Thyroid gland (tissue), 4 donors: Measurements from ENCODE around the gene ASPG. TPM values are rescaled to one million over a fixed set of nuclear protein-coding genes. Genes with fewer than 3 reads are reported as not detected.

Experiments
- DNase-seq, 2 donors: peaks; one replicate each; pipeline ENCODE4 v3.0.0-alpha.2; 2019
- H3K27ac ChIP-seq, 3 donors: fragments of 200-600 bp; sonication (generic); 1 replicate in 2 of 3; 2 replicates in 1 of 3; pipeline ENCODE4 v1.5.1; 2016 to 2019; ENCODE audit warnings: mild to moderate bottlenecking in 1 of 3, moderate library complexity in 1 of 3
- H3K27me3 ChIP-seq: fragments of 200-600 bp; sonication (generic); one replicate; pipeline ENCODE4 v1.5.1; 2019
- H3K36me3 ChIP-seq, 2 donors: fragments of 200-600 bp; sonication (generic); one replicate each; pipeline ENCODE4 v1.5.1; 2016 to 2019
- H3K4me1 ChIP-seq, 2 donors: fragments of 200-600 bp; sonication (generic); one replicate each; pipeline ENCODE4 v1.5.1; 2017 to 2019
- H3K4me3 ChIP-seq, 3 donors: fragments of 200-600 bp; sonication (generic); replicated peaks in 1 of 3; 1 replicate in 2 of 3; 2 replicates in 1 of 3; pipeline ENCODE4 v1.5.1; 2016; ENCODE audit warnings: mild to moderate bottlenecking in 1 of 3
- H3K9me3 ChIP-seq: fragments of 200-600 bp; sonication (generic); one replicate; pipeline ENCODE4 v1.5.1; 2017
- CTCF ChIP-seq, 6 experiments: fragments of 200-600 bp in 3 of 6; fragments of 450-650 bp in 3 of 6; sonication (generic) in 3 of 6; IDR thresholded peaks; one replicate each; pipeline ENCODE4 v1.5.1; 2016 to 2019; ENCODE audit warnings: antibody characterized with exemption in 6 of 6, mild to moderate bottlenecking in 2 of 6, inconsistent platforms in 1 of 6, moderate library complexity in 1 of 6
- POLR2A ChIP-seq, 2 donors: fragments of 450-650 bp; IDR thresholded peaks; one replicate each; pipeline ENCODE4 v1.6.1; 2017; ENCODE audit warnings: antibody characterized with exemption in 2 of 2, mild to moderate bottlenecking in 2 of 2, moderate library complexity in 1 of 2
- WGBS, 2 donors: methylation state at CpG; one replicate each; pipeline ENCODE4 v1.1.5; 2017; 5-methylcytosine and 5-hydroxymethylcytosine counted together
- intact Hi-C: fragments of 100-400 bp; cut with DNase I; formaldehyde crosslinking; loops from one replicate; pipeline ENCODE4 v1.15.1; 2023
- total RNA-seq, 4 donors: library from RNA; depleted of rRNA; stranded (reverse); fragments of >200 nt; gene quantifications; one replicate each; pipeline ENCODE4 v1.2.3, GENCODE V29; 2016

The ASPG gene
- total RNA-seq, 4 donors from 2014 or later, result 7.5 to 24.0 (median 15.2) TPM

DNA sequence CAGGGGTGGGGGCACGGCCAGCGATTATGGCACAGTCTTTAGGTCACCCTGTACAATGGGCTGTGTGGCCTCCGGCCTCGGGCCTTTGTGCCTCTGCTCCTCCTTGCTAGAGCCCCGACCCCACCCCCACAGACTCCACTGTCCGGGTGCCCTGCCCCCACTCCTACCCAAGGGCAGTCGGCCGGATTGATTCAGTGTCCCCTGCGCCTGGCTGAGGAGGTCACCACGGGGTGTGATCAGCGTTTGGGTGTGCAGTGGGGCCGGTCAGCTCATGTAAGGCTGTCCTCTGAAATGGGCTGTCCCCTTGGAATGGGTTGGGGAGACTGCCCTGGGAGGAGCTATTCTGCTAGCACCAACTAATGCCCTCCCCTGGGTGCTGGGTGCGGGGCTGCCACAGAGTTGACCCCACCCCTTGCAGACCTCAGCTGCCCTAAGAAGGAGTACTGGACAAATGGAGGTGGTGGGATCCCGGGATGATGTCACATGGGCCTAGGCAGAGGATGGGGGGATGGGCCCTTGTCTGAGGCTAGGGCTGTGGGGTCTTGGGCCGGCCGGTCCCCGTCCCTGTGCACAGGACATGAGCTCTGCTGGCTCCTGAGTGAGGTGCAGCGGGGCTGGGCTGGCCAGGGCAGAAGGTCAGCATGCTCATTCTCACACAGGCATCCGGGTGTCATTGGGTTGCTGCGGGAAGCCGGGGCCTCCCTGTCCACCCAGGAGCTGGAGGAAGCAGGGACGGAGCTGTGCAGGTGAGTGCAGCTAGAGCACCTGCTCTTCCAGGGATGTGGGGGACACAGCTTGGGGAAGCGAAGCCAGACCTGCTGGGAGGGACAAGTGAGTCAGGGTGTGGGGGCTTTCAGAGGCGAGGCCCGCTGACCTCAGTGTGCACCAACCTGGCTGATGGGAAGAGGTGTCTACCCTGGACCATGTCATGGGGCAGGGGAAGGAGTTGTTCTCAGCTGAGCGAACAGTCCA is 23.4 kb downstream of the ASPG start:
- intact Hi-C loops, result no loop called here
- Histone ChIP-seq H3K27ac (no peak overlapping the region), H3K9me3 (no peaks in the 10 kb centered on the region), H3K4me1 (peaks cover 0 to 3% of the 10 kb centered on the region in 2 donors), H3K27me3 (no peaks in the 10 kb centered on the region), H3K4me3 (no peak overlapping the region), H3K36me3 (no peaks in the 10 kb centered on the region)
- peak; percentile 1 to 4 for DNase-seq
- TF ChIP-seq POLR2A (IDR thresholded peaks at IDR 0.05) (no peak), CTCF (IDR thresholded peaks at IDR 0.05) (no peak)
- 57 to 68% methylated on average over 12 to 14 of the region's 26 CpGs for WGBS, 2 donors

DNA sequence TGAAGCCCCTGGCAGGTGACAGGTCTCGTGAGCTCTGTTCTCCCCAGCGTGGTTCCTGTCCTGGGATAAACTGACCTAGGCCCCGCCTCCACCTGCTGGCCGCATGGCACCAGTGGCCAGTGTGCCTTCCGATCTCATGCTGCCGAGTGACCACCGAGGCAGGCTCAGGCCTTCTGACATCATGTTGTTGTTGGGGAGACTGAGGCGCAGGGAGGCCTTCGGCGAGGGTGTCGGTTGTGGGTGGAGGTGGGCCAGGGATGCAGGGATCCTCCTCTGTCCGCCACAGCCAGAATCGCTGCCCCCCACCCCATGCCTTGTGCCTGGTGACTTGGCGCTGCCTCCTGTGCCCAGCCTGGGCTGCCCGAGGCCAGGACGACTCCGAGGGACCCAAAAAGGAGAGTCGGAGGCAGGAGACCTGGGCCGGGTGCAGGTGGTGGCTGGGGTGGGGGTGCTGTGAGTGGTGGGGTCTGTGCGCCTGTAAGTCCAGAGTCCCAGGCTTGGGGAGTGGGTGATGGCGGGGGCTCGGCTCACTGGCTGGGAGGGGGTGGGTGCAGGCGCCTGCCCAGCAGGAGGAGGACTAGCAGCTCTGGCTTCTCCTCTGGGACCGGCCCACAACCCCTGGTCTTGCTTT is 24.3 kb downstream of the ASPG start:
- H3K27me3 ChIP-seq, result no peaks in the 10 kb centered on the region
- no peak for TF ChIP-seq CTCF (IDR thresholded peaks at IDR 0.05)
- TF ChIP-seq POLR2A (IDR thresholded peaks at IDR 0.05), result no peak
- DNase-seq, result peak; percentile 1 to 3

DNA sequence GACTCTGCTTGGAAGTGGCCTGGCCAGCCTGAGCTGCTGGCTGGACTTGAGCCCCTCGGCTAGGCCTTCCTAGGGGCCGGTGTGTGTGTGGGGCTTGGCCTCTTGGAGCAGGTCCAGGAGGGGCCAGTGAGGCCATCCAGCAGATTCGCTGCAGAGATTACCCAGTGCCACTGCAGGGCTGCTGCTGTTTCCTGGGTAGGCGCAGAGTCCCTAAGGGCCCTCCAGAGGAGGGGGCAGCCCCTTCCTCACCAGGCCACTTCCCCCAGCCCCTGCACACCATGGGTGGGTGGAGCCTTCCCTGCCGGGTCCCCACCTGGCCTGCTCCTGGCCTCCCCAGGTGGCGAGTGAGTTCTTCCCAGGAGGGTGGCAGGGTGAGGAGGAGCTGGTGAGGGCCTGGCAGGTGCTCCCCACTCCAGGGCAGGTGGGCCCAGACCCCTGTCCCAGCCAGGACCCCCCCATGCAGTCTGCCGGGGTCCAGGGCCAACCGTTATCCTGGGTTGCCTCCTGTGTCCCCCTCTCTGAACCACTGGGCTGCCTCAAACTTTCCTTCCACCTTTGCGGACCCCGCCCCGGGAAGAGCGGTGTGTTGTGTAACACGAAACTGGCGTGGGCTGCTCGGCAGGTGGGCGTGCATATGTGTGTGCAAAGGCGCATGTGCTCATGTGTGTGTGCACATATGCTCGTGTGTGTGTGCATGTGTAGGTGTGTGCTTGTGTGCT is 25.1 kb downstream of the ASPG start:
- H3K27me3 ChIP-seq, result no peaks in the 10 kb centered on the region
- intact Hi-C loops, result no loop called here
- TF ChIP-seq POLR2A (IDR thresholded peaks at IDR 0.05) (no peak), CTCF (IDR thresholded peaks at IDR 0.05) (no peak)

More for the DNA sequence above, 24.3 kb downstream of the ASPG start:
- intact Hi-C loops, result no loop called here
- Histone ChIP-seq H3K27ac (no peak overlapping the region), H3K4me1 (no peaks in the 10 kb centered on the region), H3K9me3 (no peaks in the 10 kb centered on the region), H3K36me3 (no peaks in the 10 kb centered on the region), H3K4me3 (no peak overlapping the region)
- WGBS, 2 donors, result 90 to 91% methylated on average over 15 to 18 of the region's 24 CpGs

GRCh38 chr14:104111301-104112112 is 26.0 kb downstream of the ASPG start:
- DNase-seq, result peak; percentile 1 to 4
- H3K9me3 ChIP-seq, result no peaks in the 10 kb centered on the region
- WGBS, 2 donors, result 53 to 85% methylated on average over 3 to 8 of the region's 21 CpGs
- no peak overlapping the region for H3K4me3 ChIP-seq
- H3K4me1 ChIP-seq, result peaks cover 3 to 6% of the 10 kb centered on the region in 2 donors
- H3K27ac ChIP-seq, result no peak overlapping the region
- intact Hi-C loops, result no loop called here
- TF ChIP-seq POLR2A (IDR thresholded peaks at IDR 0.05) (no peak), CTCF (IDR thresholded peaks at IDR 0.05) (no peak)
- no peaks in the 10 kb centered on the region for H3K27me3 ChIP-seq
- H3K36me3 ChIP-seq, result no peaks in the 10 kb centered on the region

More for the DNA sequence above, 25.1 kb downstream of the ASPG start:
- H3K27ac ChIP-seq, result no peak overlapping the region
- H3K36me3 ChIP-seq, result no peaks in the 10 kb centered on the region
- H3K4me3 ChIP-seq, result no peak overlapping the region
- peak in 1 of 2 donors; percentile 3 for DNase-seq
- H3K4me1 ChIP-seq, result no peaks in the 10 kb centered on the region
- 66 to 72% methylated on average over 11 to 12 of the region's 18 CpGs for WGBS, 2 donors
- H3K9me3 ChIP-seq, result no peaks in the 10 kb centered on the region
